Caco-2 (cell line): Measurements from ENCODE around the gene C1orf21. TPM values are rescaled to one million over a fixed set of nuclear protein-coding genes. Genes with fewer than 3 reads are reported as not detected.

ENCODE experiments used
- BruUV-seq: library from RNA; stranded (reverse); fragments of 400-500 nt; replicated peaks from 2 replicates; lab custom pipeline; 2021; lab: Mats Ljungman, UMichigan
- CTCF ChIA-PET: fragments of 300-600 bp; sonication (Branson Sonifier 250); formaldehyde crosslinking; loops from one replicate; lab custom pipeline; 2022; ENCODE audit warnings: antibody characterized with exemption; lab: Charles Lee
- POLR2A ChIA-PET: fragments of 300-600 bp; sonication (Branson Sonifier 250); formaldehyde crosslinking; loops from one replicate; lab custom pipeline; 2022; ENCODE audit warnings: antibody characterized with exemption; lab: Charles Lee
- DNase-seq, 2 experiments: peaks; one replicate each; pipeline versions ENCODE4 v3.0.0 to v3.0.0-alpha.2; 2020 to 2022
- H3K27me3 ChIP-seq: replicated peaks from 2 replicates; pipeline ENCODE4 v1.6.0; 2011; ENCODE audit warnings: low read length; ENCODE audit not compliant: control insufficient read depth, insufficient read depth
- H3K36me3 ChIP-seq: 2 replicates; pipeline ENCODE4 v1.5.1; 2011; ENCODE audit warnings: low read length; ENCODE audit not compliant: control insufficient read depth, insufficient read depth
- H3K4me1 ChIP-seq: fragments of 250-450 bp; sonication (Bioruptor Pico); 2 replicates; pipeline ENCODE4 v1.5.1; 2020; ENCODE audit warnings: mild to moderate bottlenecking
- H3K4me3 ChIP-seq: 2 replicates; pipeline ENCODE4 v1.5.1; 2011; ENCODE audit warnings: low read depth, mild to moderate bottlenecking, control low read depth, low read length
- H3K9me3 ChIP-seq: fragments of 250-450 bp; sonication (Bioruptor Pico); 2 replicates; pipeline ENCODE4 v1.5.1; 2020; ENCODE audit warnings: mild to moderate bottlenecking, moderate library complexity
- H3K27ac Mint-ChIP-seq: one replicate; pipeline ENCODE4 v1.8.0; 2022; ENCODE audit warnings: mixed read lengths; ENCODE audit not compliant: unreplicated experiment
- H3K27me3 Mint-ChIP-seq: one replicate; pipeline ENCODE4 v1.8.0; 2022; ENCODE audit warnings: mixed read lengths; ENCODE audit not compliant: insufficient read depth, unreplicated experiment
- H3K36me3 Mint-ChIP-seq: one replicate; pipeline ENCODE4 v1.8.0; 2022; ENCODE audit warnings: mild to moderate bottlenecking, mixed read lengths; ENCODE audit not compliant: insufficient read depth, unreplicated experiment
- H3K4me1 Mint-ChIP-seq: one replicate; pipeline ENCODE4 v1.8.0; 2022; ENCODE audit warnings: low read depth, mixed read lengths; ENCODE audit not compliant: unreplicated experiment
- H3K4me3 Mint-ChIP-seq: one replicate; pipeline ENCODE4 v1.8.0; 2022; ENCODE audit warnings: mild to moderate bottlenecking, moderate library complexity, mixed read lengths; ENCODE audit not compliant: unreplicated experiment
- H3K9me3 Mint-ChIP-seq: one replicate; pipeline ENCODE4 v1.8.0; 2022; ENCODE audit warnings: mixed read lengths; ENCODE audit not compliant: unreplicated experiment
- intact Hi-C: fragments of 100-400 bp; cut with micrococcal nuclease; formaldehyde crosslinking; loops from one replicate; pipeline ENCODE4 v1.10.0; 2022; ENCODE audit not compliant: unreplicated experiment
- total RNA-seq: library from RNA; stranded (reverse); gene quantifications from 2 replicates; pipeline ENCODE4 v1.2.3, GENCODE V29; 2022
- TF ChIP-seq, protein P1 (sequence below), 2 experiments: fragments of 200-600 bp in 1 of 2; IDR thresholded peaks; 1 replicate in 1 of 2; 2 replicates in 1 of 2; pipeline versions ENCODE4 v1.5.1 to v1.8.0; 2011 to 2022; ENCODE audit warnings: antibody characterized with exemption in 1 of 2, control low read depth in 1 of 2, inconsistent platforms in 1 of 2, low read depth in 1 of 2, low read length in 1 of 2, mild to moderate bottlenecking in 1 of 2, moderate library complexity in 1 of 2; ENCODE audit not compliant: insufficient read depth in 1 of 2, severe bottlenecking in 1 of 2, unreplicated experiment in 1 of 2

Gene C1orf21
- total RNA-seq, 1 experiment from 2014 or later, result 0.82 TPM

DNA sequence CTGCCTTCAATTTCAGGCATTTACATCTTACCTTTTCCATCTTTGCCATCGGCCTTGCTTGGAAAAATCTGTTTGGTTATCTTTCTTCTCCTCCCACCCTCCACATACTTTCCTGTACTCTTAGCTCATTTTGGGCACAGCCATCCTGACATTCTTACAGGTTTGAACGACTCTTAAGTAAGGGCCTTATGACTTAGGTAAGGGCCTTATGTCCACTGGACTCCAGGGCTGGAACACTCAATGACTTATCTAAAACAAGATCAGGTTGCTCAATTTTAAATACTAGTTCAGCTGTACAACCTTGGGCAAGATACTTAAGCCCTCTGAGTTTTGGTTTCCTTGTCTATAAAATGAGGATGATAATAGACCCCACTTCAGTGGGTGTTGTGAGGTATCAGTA is 40.9 kb downstream of the C1orf21 start:
- H3K4me3 ChIP-seq, result no peak overlapping the region
- CTCF ChIA-PET, result no interaction called here
- H3K36me3 Mint-ChIP-seq, result no peaks in the 10 kb centered on the region
- peaks cover 5% of the 10 kb centered on the region for H3K27me3 Mint-ChIP-seq
- H3K4me3 Mint-ChIP-seq, result no peak overlapping the region
- no peaks in the 10 kb centered on the region for H3K27me3 ChIP-seq
- POLR2A ChIA-PET, result interaction anchor here (0.7 kb wide), 1 partner anchor 185 kb away, joined by 3 read pairs; no protein-coding TSS in a partner anchor
- TF ChIP-seq, protein P1, sequence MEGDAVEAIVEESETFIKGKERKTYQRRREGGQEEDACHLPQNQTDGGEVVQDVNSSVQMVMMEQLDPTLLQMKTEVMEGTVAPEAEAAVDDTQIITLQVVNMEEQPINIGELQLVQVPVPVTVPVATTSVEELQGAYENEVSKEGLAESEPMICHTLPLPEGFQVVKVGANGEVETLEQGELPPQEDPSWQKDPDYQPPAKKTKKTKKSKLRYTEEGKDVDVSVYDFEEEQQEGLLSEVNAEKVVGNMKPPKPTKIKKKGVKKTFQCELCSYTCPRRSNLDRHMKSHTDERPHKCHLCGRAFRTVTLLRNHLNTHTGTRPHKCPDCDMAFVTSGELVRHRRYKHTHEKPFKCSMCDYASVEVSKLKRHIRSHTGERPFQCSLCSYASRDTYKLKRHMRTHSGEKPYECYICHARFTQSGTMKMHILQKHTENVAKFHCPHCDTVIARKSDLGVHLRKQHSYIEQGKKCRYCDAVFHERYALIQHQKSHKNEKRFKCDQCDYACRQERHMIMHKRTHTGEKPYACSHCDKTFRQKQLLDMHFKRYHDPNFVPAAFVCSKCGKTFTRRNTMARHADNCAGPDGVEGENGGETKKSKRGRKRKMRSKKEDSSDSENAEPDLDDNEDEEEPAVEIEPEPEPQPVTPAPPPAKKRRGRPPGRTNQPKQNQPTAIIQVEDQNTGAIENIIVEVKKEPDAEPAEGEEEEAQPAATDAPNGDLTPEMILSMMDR (IDR thresholded peaks at IDR 0.05; ENCODE audit: insufficient read depth in 1 of 2, low read depth in 1 of 2, low read length in 1 of 2, severe bottlenecking in 1 of 2, unreplicated experiment in 1 of 2), result no peak
- H3K36me3 ChIP-seq, result no peaks in the 10 kb centered on the region
- H3K27ac Mint-ChIP-seq, result no peak overlapping the region
- intact Hi-C loops, result no loop called here
- no peaks in the 10 kb centered on the region for H3K9me3 Mint-ChIP-seq
- no peak for DNase-seq
- no peaks in the 10 kb centered on the region for H3K9me3 ChIP-seq
- no peaks in the 10 kb centered on the region for H3K4me1 Mint-ChIP-seq
- H3K4me1 ChIP-seq, result no peaks in the 10 kb centered on the region
- BruUV-seq, result no TSS peak

DNA sequence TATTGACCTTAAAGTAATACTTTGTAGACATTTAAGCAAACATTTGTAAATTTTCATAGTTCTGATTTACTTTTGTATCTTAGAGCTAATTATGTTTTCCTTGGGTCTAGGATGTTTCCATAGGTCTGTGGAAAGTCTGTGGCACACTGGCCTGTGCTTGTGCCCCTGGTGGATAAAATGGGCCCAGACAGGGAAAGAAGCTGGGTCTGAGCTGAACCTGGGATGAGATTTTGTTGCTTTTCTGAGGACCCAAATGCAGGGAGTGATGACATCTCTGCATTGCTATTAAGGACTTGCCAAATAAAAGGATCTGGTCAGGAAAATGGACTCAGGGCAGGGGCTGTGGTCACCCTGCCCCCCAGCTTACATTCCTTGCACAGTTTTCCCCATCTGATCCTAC is 41.8 kb downstream of the C1orf21 start:
- DNase-seq, result no peak
- no peaks in the 10 kb centered on the region for H3K27me3 ChIP-seq
- Mint-ChIP-seq H3K27ac (no peak overlapping the region), H3K4me1 (no peaks in the 10 kb centered on the region), H3K27me3 (peaks cover 5% of the 10 kb centered on the region), H3K4me3 (no peak overlapping the region), H3K9me3 (no peaks in the 10 kb centered on the region), H3K36me3 (no peaks in the 10 kb centered on the region)
- TF ChIP-seq, protein P1 (IDR thresholded peaks at IDR 0.05; ENCODE audit: insufficient read depth in 1 of 2, low read depth in 1 of 2, low read length in 1 of 2, severe bottlenecking in 1 of 2, unreplicated experiment in 1 of 2), result no peak
- no peaks in the 10 kb centered on the region for H3K36me3 ChIP-seq
- BruUV-seq, result no TSS peak
- no peaks in the 10 kb centered on the region for H3K4me1 ChIP-seq
- intact Hi-C loops, result no loop called here
- ChIA-PET CTCF (no interaction called here), POLR2A (no interaction called here)
- no peak overlapping the region for H3K4me3 ChIP-seq
- no peaks in the 10 kb centered on the region for H3K9me3 ChIP-seq

DNA sequence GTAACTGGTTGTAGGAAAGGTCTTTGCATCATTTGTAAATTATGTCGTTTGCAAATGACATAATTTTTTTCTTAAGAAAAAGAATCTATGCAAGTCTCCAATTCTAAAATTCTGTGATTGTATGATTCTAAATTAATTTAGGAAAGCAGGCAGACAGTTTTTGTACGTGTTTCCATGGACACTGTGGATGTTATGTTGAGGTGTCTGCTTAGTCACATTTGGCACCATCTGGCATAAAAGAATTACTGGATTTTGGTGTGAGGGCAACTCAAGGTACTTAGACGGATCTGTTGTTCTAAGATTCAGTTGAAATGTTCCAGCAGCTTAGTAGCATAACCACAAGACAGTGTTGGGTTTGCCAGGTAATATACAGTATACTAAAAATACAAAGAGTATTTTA is 42.5 kb downstream of the C1orf21 start:
- BruUV-seq, result no TSS peak
- H3K36me3 Mint-ChIP-seq, result no peaks in the 10 kb centered on the region
- no peaks in the 10 kb centered on the region for H3K27me3 ChIP-seq
- TF ChIP-seq, protein P1 (IDR thresholded peaks at IDR 0.05; ENCODE audit: insufficient read depth in 1 of 2, low read depth in 1 of 2, low read length in 1 of 2, severe bottlenecking in 1 of 2, unreplicated experiment in 1 of 2), result no peak
- intact Hi-C loops, result no loop called here
- ChIA-PET POLR2A (no interaction called here), CTCF (no interaction called here)
- no peaks in the 10 kb centered on the region for H3K4me1 ChIP-seq
- H3K27ac Mint-ChIP-seq, result no peak overlapping the region
- no peaks in the 10 kb centered on the region for H3K4me1 Mint-ChIP-seq
- no peak for DNase-seq
- H3K4me3 ChIP-seq, result no peak overlapping the region
- H3K9me3 ChIP-seq, result no peaks in the 10 kb centered on the region
- peaks cover 5% of the 10 kb centered on the region for H3K27me3 Mint-ChIP-seq
- H3K4me3 Mint-ChIP-seq, result no peak overlapping the region
- no peaks in the 10 kb centered on the region for H3K9me3 Mint-ChIP-seq
- no peaks in the 10 kb centered on the region for H3K36me3 ChIP-seq
